Fibroblast of lung (primary cell): Measurements from ENCODE around the gene ZSCAN18.

Source experiments
- CTCF ChIP-seq, 2 donors: IDR thresholded peaks in 1 of 2; conservative IDR thresholded peaks in 1 of 2; 1 replicate in 1 of 2; 2 replicates in 1 of 2; pipeline ENCODE4 v1.5.1; 2011 to 2012; ENCODE audit warnings: low read length in 2 of 2, control low read depth in 1 of 2, inconsistent platforms in 1 of 2, low read depth in 1 of 2, mild to moderate bottlenecking in 1 of 2
- EZH2 ChIP-seq: IDR thresholded peaks from 2 replicates; pipeline ENCODE4 v1.5.1; 2012; ENCODE audit warnings: low read length, control low read depth, mild to moderate bottlenecking; ENCODE audit errors: missing control alignments

DNA sequence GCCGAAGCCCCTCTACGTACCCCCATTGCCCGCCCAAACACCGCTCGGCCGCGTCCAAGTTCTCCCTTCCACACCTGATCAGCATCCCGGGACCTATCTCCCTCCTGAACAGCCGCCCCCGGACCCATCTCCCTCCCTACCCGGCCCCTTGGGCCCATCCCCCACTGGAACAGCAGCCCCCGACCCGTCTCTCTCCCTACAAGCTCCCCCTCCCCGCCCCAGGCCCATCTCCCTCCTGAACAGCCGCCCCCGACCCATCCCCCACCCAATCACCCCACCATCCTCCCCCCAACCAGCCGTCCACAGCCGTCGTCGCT lies 63.6 kb downstream of the ZSCAN18 start:
- TF ChIP-seq CTCF (conservative IDR thresholded peaks at IDR 0.05 in 1 of 2, IDR thresholded peaks at IDR 0.05 in 1 of 2; ENCODE audit: low read depth in 1 of 2, low read length in 2 of 2) (no peak), EZH2 (no peak)
